ENCODE results near the gene IZUMO4. TPM values are rescaled to one million over a fixed set of nuclear protein-coding genes. Genes with fewer than 3 reads are reported as not detected.
A peak's percentile ranks its signal among the peaks of the same experiment; 100 is the strongest.

The IZUMO4 gene
- total RNA-seq, 1 donor from 2014 or later = 10.6 TPM

- H3K4me1 Mint-ChIP-seq (ENCODE audit: low read depth, unreplicated experiment) = peaks cover 11% of the 10 kb centered on the region
- peaks cover 15% of the 10 kb centered on the region for H3K27me3 Mint-ChIP-seq (ENCODE audit: unreplicated experiment)
- peak; percentile 68 for DNase-seq
- H3K9me3 Mint-ChIP-seq (ENCODE audit: unreplicated experiment) = peaks cover 9% of the 10 kb centered on the region
- peak overlapping the region; percentile 97 for H3K27ac Mint-ChIP-seq (ENCODE audit: unreplicated experiment)
- TF ChIP-seq CTCF (IDR thresholded peaks at IDR 0.05; ENCODE audit: partially characterized antibody, unreplicated experiment) = no peak
- H3K4me3 Mint-ChIP-seq (ENCODE audit: unreplicated experiment) = peak overlapping the region; percentile 93
- no peaks in the 10 kb centered on the region for H3K36me3 Mint-ChIP-seq (ENCODE audit: unreplicated experiment)
These were observed 35.7 kb upstream of the IZUMO4 start for GRCh38 chr19:2060884-2061494.

GRCh38 chr19:2061495-2062388 is 35.0 kb upstream of the IZUMO4 start:
- peak; percentile 99 for DNase-seq

GRCh38 chr19:2062389-2062729 is 34.4 kb upstream of the IZUMO4 start:
- Mint-ChIP-seq H3K36me3 (ENCODE audit: unreplicated experiment) (no peaks in the 10 kb centered on the region), H3K4me1 (ENCODE audit: low read depth, unreplicated experiment) (peaks cover 11% of the 10 kb centered on the region), H3K9me3 (ENCODE audit: unreplicated experiment) (peaks cover 9% of the 10 kb centered on the region), H3K27me3 (ENCODE audit: unreplicated experiment) (peaks cover 15% of the 10 kb centered on the region), H3K4me3 (ENCODE audit: unreplicated experiment) (peak overlapping the region; percentile 87), H3K27ac (ENCODE audit: unreplicated experiment) (peak overlapping the region; percentile 86)
- no peak for DNase-seq
- TF ChIP-seq CTCF (IDR thresholded peaks at IDR 0.05; ENCODE audit: partially characterized antibody, unreplicated experiment) = no peak

More at GRCh38 chr19:2061495-2062388, 35.0 kb upstream of the IZUMO4 start:
- TF ChIP-seq CTCF (IDR thresholded peaks at IDR 0.05; ENCODE audit: partially characterized antibody, unreplicated experiment) = no peak
- H3K27ac Mint-ChIP-seq (ENCODE audit: unreplicated experiment) = peak overlapping the region; percentile 86
- peak overlapping the region; percentile 87 for H3K4me3 Mint-ChIP-seq (ENCODE audit: unreplicated experiment)
- H3K36me3 Mint-ChIP-seq (ENCODE audit: unreplicated experiment) = no peaks in the 10 kb centered on the region
- peaks cover 9% of the 10 kb centered on the region for H3K9me3 Mint-ChIP-seq (ENCODE audit: unreplicated experiment)
- H3K27me3 Mint-ChIP-seq (ENCODE audit: unreplicated experiment) = peaks cover 15% of the 10 kb centered on the region
- H3K4me1 Mint-ChIP-seq (ENCODE audit: low read depth, unreplicated experiment) = peaks cover 11% of the 10 kb centered on the region

GRCh38 chr19:2062770-2063169 is 33.9 kb upstream of the IZUMO4 start:
- TF ChIP-seq CTCF (IDR thresholded peaks at IDR 0.05; ENCODE audit: partially characterized antibody, unreplicated experiment) = no peak
- Mint-ChIP-seq H3K27me3 (ENCODE audit: unreplicated experiment) (peaks cover 15% of the 10 kb centered on the region), H3K27ac (ENCODE audit: unreplicated experiment) (peak overlapping the region; percentile 86), H3K4me1 (ENCODE audit: low read depth, unreplicated experiment) (peaks cover 11% of the 10 kb centered on the region), H3K36me3 (ENCODE audit: unreplicated experiment) (no peaks in the 10 kb centered on the region), H3K4me3 (ENCODE audit: unreplicated experiment) (peak overlapping the region; percentile 87), H3K9me3 (ENCODE audit: unreplicated experiment) (peaks cover 9% of the 10 kb centered on the region)
- DNase-seq = no peak

GRCh38 chr19:2063824-2064223 is 32.9 kb upstream of the IZUMO4 start:
- DNase-seq = no peak
- no peak for TF ChIP-seq CTCF (IDR thresholded peaks at IDR 0.05; ENCODE audit: partially characterized antibody, unreplicated experiment)
- Mint-ChIP-seq H3K27ac (ENCODE audit: unreplicated experiment) (no peak overlapping the region), H3K27me3 (ENCODE audit: unreplicated experiment) (peaks cover 15% of the 10 kb centered on the region), H3K9me3 (ENCODE audit: unreplicated experiment) (peaks cover 9% of the 10 kb centered on the region), H3K4me1 (ENCODE audit: low read depth, unreplicated experiment) (peaks cover 11% of the 10 kb centered on the region), H3K36me3 (ENCODE audit: unreplicated experiment) (no peaks in the 10 kb centered on the region), H3K4me3 (ENCODE audit: unreplicated experiment) (no peak overlapping the region)

All from glutamatergic neuron (in vitro differentiated cells).